Activated T-cell treated with anti-CD3 and anti-CD28 coated beads, Interleukin-2, amount 50 U/mL, for 24 hours (primary cell): Measurements from ENCODE around the gene PIM1.

Experiments
- DNase-seq: peaks from one replicate; pipeline ENCODE4 v3.0.0-alpha.2; 2020
- H3K27ac Mint-ChIP-seq: 2 replicates; pipeline ENCODE4 v1.8.0; 2020; ENCODE audit warnings: mild to moderate bottlenecking, mixed read lengths
- H3K27me3 Mint-ChIP-seq: 2 replicates; pipeline ENCODE4 v1.8.0; 2020; ENCODE audit warnings: mixed read lengths
- H3K36me3 Mint-ChIP-seq: 2 replicates; pipeline ENCODE4 v1.8.0; 2020; ENCODE audit warnings: low read depth, mixed read lengths
- H3K4me1 Mint-ChIP-seq: 2 replicates; pipeline ENCODE4 v1.8.0; 2020; ENCODE audit warnings: low read depth, mixed read lengths
- H3K4me3 Mint-ChIP-seq: 2 replicates; pipeline ENCODE4 v1.8.0; 2020; ENCODE audit warnings: mild to moderate bottlenecking, moderate library complexity, mixed read lengths
- H3K9me3 Mint-ChIP-seq: 2 replicates; pipeline ENCODE4 v1.8.0; 2020; ENCODE audit warnings: mixed read lengths

The PIM1 gene

GRCh38 chr6:37134036-37134395 lies 35.9 kb upstream of the PIM1 start:
- Mint-ChIP-seq H3K9me3 (no peaks in the 10 kb centered on the region), H3K27ac (peak overlapping the region; percentile 13), H3K27me3 (no peaks in the 10 kb centered on the region), H3K4me1 (peaks cover 40% of the 10 kb centered on the region), H3K4me3 (no peak overlapping the region), H3K36me3 (no peaks in the 10 kb centered on the region)
- no peak for DNase-seq

GRCh38 chr6:37134396-37135191 lies 35.4 kb upstream of the PIM1 start:
- DNase-seq, result no peak
- Mint-ChIP-seq H3K27ac (peak overlapping the region; percentile 61), H3K27me3 (no peaks in the 10 kb centered on the region), H3K4me3 (no peak overlapping the region), H3K4me1 (peaks cover 41% of the 10 kb centered on the region), H3K9me3 (no peaks in the 10 kb centered on the region), H3K36me3 (no peaks in the 10 kb centered on the region)

- H3K27me3 Mint-ChIP-seq, result no peaks in the 10 kb centered on the region
- H3K4me1 Mint-ChIP-seq, result peaks cover 39% of the 10 kb centered on the region
- DNase-seq, result no peak
- H3K4me3 Mint-ChIP-seq, result no peak overlapping the region
- H3K9me3 Mint-ChIP-seq, result no peaks in the 10 kb centered on the region
- peak overlapping the region; percentile 17 for H3K27ac Mint-ChIP-seq
- H3K36me3 Mint-ChIP-seq, result no peaks in the 10 kb centered on the region
Measured at GRCh38 chr6:37135835-37136694, 33.9 kb upstream of the PIM1 start.

GRCh38 chr6:37136821-37137200 lies 33.1 kb upstream of the PIM1 start:
- no peak for DNase-seq
- Mint-ChIP-seq H3K27me3 (no peaks in the 10 kb centered on the region), H3K27ac (peak overlapping the region; percentile 90), H3K9me3 (no peaks in the 10 kb centered on the region), H3K4me1 (peaks cover 45% of the 10 kb centered on the region), H3K36me3 (no peaks in the 10 kb centered on the region), H3K4me3 (peak overlapping the region; percentile 61)

- H3K9me3 Mint-ChIP-seq, result no peaks in the 10 kb centered on the region
- peaks cover 51% of the 10 kb centered on the region for H3K4me1 Mint-ChIP-seq
- DNase-seq, result peak; percentile 37
- H3K4me3 Mint-ChIP-seq, result peak overlapping the region; percentile 61
- peak overlapping the region; percentile 90 for H3K27ac Mint-ChIP-seq
- no peaks in the 10 kb centered on the region for H3K36me3 Mint-ChIP-seq
- H3K27me3 Mint-ChIP-seq, result no peaks in the 10 kb centered on the region
Measured at GRCh38 chr6:37137201-37138090, 32.5 kb upstream of the PIM1 start.

GRCh38 chr6:37138856-37139229 lies 31.1 kb upstream of the PIM1 start:
- H3K9me3 Mint-ChIP-seq, result no peaks in the 10 kb centered on the region
- no peak overlapping the region for H3K27ac Mint-ChIP-seq
- no peak for DNase-seq
- H3K36me3 Mint-ChIP-seq, result no peaks in the 10 kb centered on the region
- H3K27me3 Mint-ChIP-seq, result no peaks in the 10 kb centered on the region
- H3K4me3 Mint-ChIP-seq, result no peak overlapping the region
- peaks cover 57% of the 10 kb centered on the region for H3K4me1 Mint-ChIP-seq

- Mint-ChIP-seq H3K36me3 (no peaks in the 10 kb centered on the region), H3K27ac (no peak overlapping the region), H3K27me3 (no peaks in the 10 kb centered on the region), H3K4me1 (peaks cover 57% of the 10 kb centered on the region), H3K9me3 (no peaks in the 10 kb centered on the region), H3K4me3 (no peak overlapping the region)
- DNase-seq, result no peak
Measured at GRCh38 chr6:37139230-37139962, 30.6 kb upstream of the PIM1 start.

- Mint-ChIP-seq H3K27me3 (no peaks in the 10 kb centered on the region), H3K4me1 (peaks cover 52% of the 10 kb centered on the region), H3K4me3 (no peak overlapping the region), H3K36me3 (no peaks in the 10 kb centered on the region), H3K9me3 (no peaks in the 10 kb centered on the region), H3K27ac (no peak overlapping the region)
- no peak for DNase-seq
Measured at GRCh38 chr6:37140145-37140544, 29.8 kb upstream of the PIM1 start.

- Mint-ChIP-seq H3K9me3 (no peaks in the 10 kb centered on the region), H3K36me3 (no peaks in the 10 kb centered on the region), H3K27ac (peak overlapping the region; percentile 3), H3K4me3 (no peak overlapping the region), H3K4me1 (peaks cover 47% of the 10 kb centered on the region), H3K27me3 (no peaks in the 10 kb centered on the region)
- DNase-seq, result no peak
Measured at GRCh38 chr6:37141281-37142049, 28.5 kb upstream of the PIM1 start.

GRCh38 chr6:37142050-37142614 lies 27.8 kb upstream of the PIM1 start:
- Mint-ChIP-seq H3K4me1 (peaks cover 42% of the 10 kb centered on the region), H3K27me3 (no peaks in the 10 kb centered on the region), H3K4me3 (no peak overlapping the region), H3K27ac (peak overlapping the region; percentile 3), H3K36me3 (no peaks in the 10 kb centered on the region), H3K9me3 (no peaks in the 10 kb centered on the region)
- no peak for DNase-seq

GRCh38 chr6:37143585-37143984 lies 26.4 kb upstream of the PIM1 start:
- no peaks in the 10 kb centered on the region for H3K9me3 Mint-ChIP-seq
- peak overlapping the region; percentile 37 for H3K27ac Mint-ChIP-seq
- no peak for DNase-seq
- H3K36me3 Mint-ChIP-seq, result no peaks in the 10 kb centered on the region
- H3K27me3 Mint-ChIP-seq, result no peaks in the 10 kb centered on the region
- no peak overlapping the region for H3K4me3 Mint-ChIP-seq
- peaks cover 28% of the 10 kb centered on the region for H3K4me1 Mint-ChIP-seq

GRCh38 chr6:37145443-37145842 lies 24.5 kb upstream of the PIM1 start:
- H3K27me3 Mint-ChIP-seq, result no peaks in the 10 kb centered on the region
- peaks cover 30% of the 10 kb centered on the region for H3K4me1 Mint-ChIP-seq
- no peak overlapping the region for H3K27ac Mint-ChIP-seq
- no peak overlapping the region for H3K4me3 Mint-ChIP-seq
- no peak for DNase-seq
- H3K36me3 Mint-ChIP-seq, result no peaks in the 10 kb centered on the region
- H3K9me3 Mint-ChIP-seq, result no peaks in the 10 kb centered on the region

- Mint-ChIP-seq H3K9me3 (no peaks in the 10 kb centered on the region), H3K4me3 (no peak overlapping the region), H3K36me3 (no peaks in the 10 kb centered on the region), H3K27ac (no peak overlapping the region), H3K27me3 (no peaks in the 10 kb centered on the region), H3K4me1 (peaks cover 31% of the 10 kb centered on the region)
- no peak for DNase-seq
Measured at GRCh38 chr6:37146735-37147157, 23.2 kb upstream of the PIM1 start.
